Measurements from ENCODE around the gene OR2L2.

OR2L2 gene

GRCh38 chr1:248029770-248030169, at the start of gene OR2L2:
Gene OR2L2 (plus strand): TSS chr1:248030070. CDS start chr1:248038268, 8,198 bp downstream.
- Histone ChIP-seq H3K9ac (ENCODE audit: low read depth, low read length) (no peak within 1 kb of the TSS), H3K4me1 (ENCODE audit: insufficient read depth, low read length) (no peaks in the 10 kb centered on the region), H3K36me3 (ENCODE audit: insufficient read depth, low read depth, low read length) (no peaks in the 10 kb centered on the region), H3K27me3 (ENCODE audit: insufficient read depth, low read length) (no peaks in the 10 kb centered on the region), H3K9me3 (ENCODE audit: insufficient read depth, low read depth, low read length) (peaks cover 78% of the 10 kb centered on the region), H3K27ac (ENCODE audit: low read length) (no peak within 1 kb of the TSS), H3K4me3 (ENCODE audit: low read length) (no peak within 1 kb of the TSS)

GRCh38 chr1:247992986-247993385, 36.9 kb upstream of the OR2L2 start:
- Histone ChIP-seq H3K9ac (ENCODE audit: low read depth, low read length) (no peak overlapping the region), H3K36me3 (ENCODE audit: insufficient read depth, low read depth, low read length) (no peaks in the 10 kb centered on the region), H3K9me3 (ENCODE audit: insufficient read depth, low read depth, low read length) (peaks cover 91% of the 10 kb centered on the region), H3K4me1 (ENCODE audit: insufficient read depth, low read length) (no peaks in the 10 kb centered on the region), H3K27me3 (ENCODE audit: insufficient read depth, low read length) (no peaks in the 10 kb centered on the region), H3K27ac (ENCODE audit: low read length) (no peak overlapping the region), H3K4me3 (ENCODE audit: low read length) (no peak overlapping the region)

DNA sequence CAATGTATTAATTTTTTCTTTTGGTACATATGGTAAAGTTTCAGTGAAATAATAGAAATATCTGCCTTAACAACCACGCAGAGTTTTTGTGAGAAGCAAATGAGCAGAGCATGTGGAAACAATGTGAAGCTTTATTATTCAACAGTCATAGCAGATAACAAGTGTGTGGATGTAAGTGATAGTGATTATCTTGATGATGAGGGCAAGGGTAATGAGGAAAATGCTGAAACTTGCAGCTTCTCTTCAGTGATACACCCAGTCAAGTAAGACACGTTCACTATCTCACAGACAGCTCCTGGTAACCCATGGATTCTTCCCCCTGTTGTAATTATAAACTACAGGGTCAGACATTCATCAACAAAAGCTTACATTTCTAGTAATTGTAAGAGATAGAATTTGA, 31.1 kb upstream of the OR2L2 start:
- no peak overlapping the region for H3K4me3 ChIP-seq (ENCODE audit: low read length)
- H3K27me3 ChIP-seq (ENCODE audit: insufficient read depth, low read length) = no peaks in the 10 kb centered on the region
- peaks cover 88% of the 10 kb centered on the region for H3K9me3 ChIP-seq (ENCODE audit: insufficient read depth, low read depth, low read length)
- H3K4me1 ChIP-seq (ENCODE audit: insufficient read depth, low read length) = no peaks in the 10 kb centered on the region
- H3K9ac ChIP-seq (ENCODE audit: low read depth, low read length) = no peak overlapping the region
- H3K27ac ChIP-seq (ENCODE audit: low read length) = no peak overlapping the region
- H3K36me3 ChIP-seq (ENCODE audit: insufficient read depth, low read depth, low read length) = no peaks in the 10 kb centered on the region

GRCh38 chr1:248000169-248000568, 29.7 kb upstream of the OR2L2 start:
- Histone ChIP-seq H3K27me3 (ENCODE audit: insufficient read depth, low read length) (no peaks in the 10 kb centered on the region), H3K4me1 (ENCODE audit: insufficient read depth, low read length) (no peaks in the 10 kb centered on the region), H3K9ac (ENCODE audit: low read depth, low read length) (no peak overlapping the region), H3K36me3 (ENCODE audit: insufficient read depth, low read depth, low read length) (no peaks in the 10 kb centered on the region), H3K4me3 (ENCODE audit: low read length) (no peak overlapping the region), H3K9me3 (ENCODE audit: insufficient read depth, low read depth, low read length) (peaks cover 90% of the 10 kb centered on the region), H3K27ac (ENCODE audit: low read length) (no peak overlapping the region)

- Histone ChIP-seq H3K4me3 (ENCODE audit: low read length) (no peak overlapping the region), H3K4me1 (ENCODE audit: insufficient read depth, low read length) (no peaks in the 10 kb centered on the region), H3K9ac (ENCODE audit: low read depth, low read length) (no peak overlapping the region), H3K27me3 (ENCODE audit: insufficient read depth, low read length) (no peaks in the 10 kb centered on the region), H3K9me3 (ENCODE audit: insufficient read depth, low read depth, low read length) (peaks cover 94% of the 10 kb centered on the region), H3K36me3 (ENCODE audit: insufficient read depth, low read depth, low read length) (no peaks in the 10 kb centered on the region), H3K27ac (ENCODE audit: low read length) (no peak overlapping the region)
Measured at GRCh38 chr1:248007778-248008177, 22.1 kb upstream of the OR2L2 start.

DNA sequence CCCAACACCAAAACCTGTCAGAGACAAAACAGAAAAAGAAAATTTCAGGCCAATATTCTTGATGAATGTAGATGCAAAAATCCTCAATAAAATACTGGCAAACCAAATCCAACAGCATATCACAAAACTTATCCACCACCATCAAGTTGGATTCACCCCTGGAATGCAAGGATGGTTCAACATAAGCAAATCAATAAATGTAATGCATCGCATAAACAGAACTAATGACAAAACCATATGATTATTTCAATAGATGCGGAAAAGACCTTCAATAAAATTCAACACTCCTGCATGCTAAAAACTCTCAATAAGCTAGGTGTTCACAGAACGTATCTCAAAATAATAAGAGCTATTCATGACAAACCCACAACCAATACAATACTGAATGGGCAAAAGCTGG, 20.2 kb upstream of the OR2L2 start:
- no peak overlapping the region for H3K4me3 ChIP-seq (ENCODE audit: low read length)
- H3K9ac ChIP-seq (ENCODE audit: low read depth, low read length) = no peak overlapping the region
- H3K4me1 ChIP-seq (ENCODE audit: insufficient read depth, low read length) = no peaks in the 10 kb centered on the region
- no peak overlapping the region for H3K27ac ChIP-seq (ENCODE audit: low read length)
- H3K27me3 ChIP-seq (ENCODE audit: insufficient read depth, low read length) = no peaks in the 10 kb centered on the region
- no peaks in the 10 kb centered on the region for H3K36me3 ChIP-seq (ENCODE audit: insufficient read depth, low read depth, low read length)
- H3K9me3 ChIP-seq (ENCODE audit: insufficient read depth, low read depth, low read length) = peaks cover 92% of the 10 kb centered on the region

DNA sequence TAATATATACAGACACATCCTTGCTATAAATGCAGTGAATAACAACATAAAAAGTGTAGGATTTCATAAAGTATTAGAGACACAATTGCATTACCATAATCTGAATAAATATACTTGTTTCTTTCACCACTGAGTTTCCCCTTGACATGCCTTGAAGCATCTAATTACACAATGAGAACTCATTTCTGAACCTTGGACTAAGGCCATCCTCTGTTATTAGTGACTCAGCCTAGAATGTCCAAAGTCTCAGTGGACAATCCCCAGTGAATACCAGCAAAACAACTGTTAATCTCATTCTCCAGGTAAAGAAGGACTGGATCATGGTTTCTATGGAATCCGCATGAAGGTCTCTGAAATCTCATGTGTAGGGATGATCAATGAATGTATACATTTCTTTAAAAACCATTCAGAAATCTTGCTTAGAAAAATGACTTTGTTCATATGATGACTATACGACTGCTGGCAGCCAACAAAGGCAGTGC, 16.6 kb upstream of the OR2L2 start, which contains the start of gene OR2L5:
TSS of gene OR2L5 (plus strand) at position 432 of the 482 bp plus-strand sequence. CDS start 8,288 bp downstream, outside the sequence.
- Histone ChIP-seq H3K27ac (ENCODE audit: low read length) (no peak within 1 kb of the TSS), H3K9ac (ENCODE audit: low read depth, low read length) (no peak within 1 kb of the TSS), H3K36me3 (ENCODE audit: insufficient read depth, low read depth, low read length) (no peaks in the 10 kb centered on the region), H3K4me1 (ENCODE audit: insufficient read depth, low read length) (no peaks in the 10 kb centered on the region), H3K27me3 (ENCODE audit: insufficient read depth, low read length) (no peaks in the 10 kb centered on the region), H3K9me3 (ENCODE audit: insufficient read depth, low read depth, low read length) (peaks cover 88% of the 10 kb centered on the region), H3K4me3 (ENCODE audit: low read length) (no peak within 1 kb of the TSS; the same call in 1 of the 2 replicates)

DNA sequence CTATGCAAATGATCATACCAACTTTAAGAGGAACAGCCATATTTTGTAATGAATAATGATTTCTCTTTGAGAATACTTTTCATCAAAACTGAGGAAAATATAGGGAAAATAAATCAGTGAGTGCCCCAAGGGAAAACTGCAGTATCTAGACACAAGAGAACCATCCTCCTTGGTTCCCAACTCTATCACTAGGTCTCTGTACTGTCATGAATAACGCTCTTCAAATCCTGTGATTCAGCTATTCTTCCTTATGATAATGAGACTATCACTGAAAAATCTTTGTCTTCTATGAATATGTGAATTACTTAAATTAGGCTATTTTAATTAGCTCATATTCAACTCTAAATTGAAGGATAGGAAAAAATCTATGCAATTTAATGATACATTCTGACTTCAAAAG, 14.1 kb upstream of the OR2L2 start:
- H3K9ac ChIP-seq (ENCODE audit: low read depth, low read length) = no peak overlapping the region
- H3K27me3 ChIP-seq (ENCODE audit: insufficient read depth, low read length) = no peaks in the 10 kb centered on the region
- no peak overlapping the region for H3K27ac ChIP-seq (ENCODE audit: low read length)
- no peak overlapping the region for H3K4me3 ChIP-seq (ENCODE audit: low read length)
- H3K9me3 ChIP-seq (ENCODE audit: insufficient read depth, low read depth, low read length) = peaks cover 88% of the 10 kb centered on the region
- H3K4me1 ChIP-seq (ENCODE audit: insufficient read depth, low read length) = no peaks in the 10 kb centered on the region
- no peaks in the 10 kb centered on the region for H3K36me3 ChIP-seq (ENCODE audit: insufficient read depth, low read depth, low read length)

DNA sequence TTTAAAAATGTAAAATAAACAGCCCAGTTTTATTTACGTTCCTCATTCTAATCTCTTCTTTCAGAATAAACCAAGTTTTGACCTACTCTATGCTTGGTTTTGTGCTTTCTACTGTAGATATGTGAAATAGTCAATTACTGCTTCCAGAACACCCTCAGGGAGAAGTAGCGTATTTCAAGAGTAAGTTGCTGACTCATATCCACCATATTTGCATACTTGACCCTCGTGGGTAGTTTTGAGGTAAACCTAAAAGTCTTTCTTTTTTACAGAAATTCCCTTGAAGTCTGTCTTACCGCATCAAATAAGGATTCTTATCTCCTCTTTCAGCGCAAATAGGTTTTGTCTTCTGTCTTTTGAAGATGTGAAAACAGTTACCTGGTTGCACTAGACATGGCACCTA, 15.3 kb downstream of the OR2L2 start:
- H3K4me1 ChIP-seq (ENCODE audit: insufficient read depth, low read length) = no peaks in the 10 kb centered on the region
- peaks cover 78% of the 10 kb centered on the region for H3K9me3 ChIP-seq (ENCODE audit: insufficient read depth, low read depth, low read length)
- no peak overlapping the region for H3K27ac ChIP-seq (ENCODE audit: low read length)
- H3K4me3 ChIP-seq (ENCODE audit: low read length) = no peak overlapping the region
- no peaks in the 10 kb centered on the region for H3K36me3 ChIP-seq (ENCODE audit: insufficient read depth, low read depth, low read length)
- no peaks in the 10 kb centered on the region for H3K27me3 ChIP-seq (ENCODE audit: insufficient read depth, low read length)
- H3K9ac ChIP-seq (ENCODE audit: low read depth, low read length) = no peak overlapping the region

DNA sequence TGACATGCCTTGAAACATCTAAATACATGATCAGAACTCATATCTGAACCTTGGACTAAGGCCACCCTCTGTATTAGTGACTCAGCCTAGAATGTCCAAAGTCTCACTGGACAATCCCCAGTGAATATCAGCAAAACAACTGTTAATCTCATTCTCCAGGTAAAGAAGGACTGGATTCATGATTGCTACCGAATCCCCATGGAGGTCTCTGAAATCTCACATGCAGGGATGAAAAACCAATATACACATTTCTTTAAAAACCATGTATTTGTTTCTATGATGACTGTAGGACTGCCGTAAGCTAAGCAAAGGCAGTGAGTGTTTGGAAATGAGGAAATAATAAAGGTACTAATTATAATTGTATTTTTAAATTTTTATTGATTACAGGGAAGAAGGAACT, 16.7 kb downstream of the OR2L2 start, which contains the start of gene OR2L3:
TSS of gene OR2L3 (plus strand) at position 301 of the 400 bp plus-strand sequence. CDS start 13,846 bp downstream, outside the sequence.
- no peak within 1 kb of the TSS for H3K9ac ChIP-seq (ENCODE audit: low read depth, low read length)
- no peaks in the 10 kb centered on the region for H3K27me3 ChIP-seq (ENCODE audit: insufficient read depth, low read length)

DNA sequence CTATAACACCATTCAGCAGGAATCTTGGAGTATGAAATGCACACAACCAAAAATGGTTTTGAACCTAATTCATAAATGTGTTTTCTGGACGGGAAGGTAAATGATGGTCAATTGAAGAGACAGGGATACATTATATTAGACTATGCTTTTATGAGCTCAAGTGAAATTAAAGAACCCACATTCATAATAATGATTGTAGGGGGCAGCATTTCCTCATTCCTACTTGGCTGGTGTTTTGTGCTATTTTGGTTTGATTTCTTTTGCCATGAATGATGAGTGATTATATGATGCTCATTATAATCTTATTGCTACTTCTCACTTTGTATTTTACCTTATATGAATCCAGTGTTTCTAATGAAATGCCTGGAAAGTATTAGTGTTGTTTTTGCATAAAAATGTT, 17.1 kb downstream of the OR2L2 start:
- Histone ChIP-seq H3K36me3 (ENCODE audit: insufficient read depth, low read depth, low read length) (no peaks in the 10 kb centered on the region), H3K27ac (ENCODE audit: low read length) (no peak overlapping the region), H3K9ac (ENCODE audit: low read depth, low read length) (no peak overlapping the region), H3K9me3 (ENCODE audit: insufficient read depth, low read depth, low read length) (peaks cover 82% of the 10 kb centered on the region), H3K4me1 (ENCODE audit: insufficient read depth, low read length) (no peaks in the 10 kb centered on the region), H3K4me3 (ENCODE audit: low read length) (no peak overlapping the region; the same call in 1 of the 2 replicates), H3K27me3 (ENCODE audit: insufficient read depth, low read length) (no peaks in the 10 kb centered on the region)

More for the DNA sequence above, 16.7 kb downstream of the OR2L2 start, which contains the start of gene OR2L3:
- Histone ChIP-seq H3K27ac (ENCODE audit: low read length) (no peak within 1 kb of the TSS), H3K4me3 (ENCODE audit: low read length) (no peak within 1 kb of the TSS; the same call in 1 of the 2 replicates), H3K36me3 (ENCODE audit: insufficient read depth, low read depth, low read length) (no peaks in the 10 kb centered on the region), H3K4me1 (ENCODE audit: insufficient read depth, low read length) (no peaks in the 10 kb centered on the region), H3K9me3 (ENCODE audit: insufficient read depth, low read depth, low read length) (peaks cover 79% of the 10 kb centered on the region)

- Histone ChIP-seq H3K27me3 (ENCODE audit: insufficient read depth, low read length) (no peaks in the 10 kb centered on the region), H3K4me3 (ENCODE audit: low read length) (no peak overlapping the region)
Measured at GRCh38 chr1:248054671-248055070, 24.8 kb downstream of the OR2L2 start.

More at GRCh38 chr1:248054671-248055070, 24.8 kb downstream of the OR2L2 start:
- Histone ChIP-seq H3K36me3 (ENCODE audit: insufficient read depth, low read depth, low read length) (no peaks in the 10 kb centered on the region), H3K9ac (ENCODE audit: low read depth, low read length) (no peak overlapping the region), H3K9me3 (ENCODE audit: insufficient read depth, low read depth, low read length) (peaks cover 82% of the 10 kb centered on the region), H3K27ac (ENCODE audit: low read length) (no peak overlapping the region), H3K4me1 (ENCODE audit: insufficient read depth, low read length) (no peaks in the 10 kb centered on the region)

Measured in iPS-20b (cell line).